ENCODE measurements around the gene RHBDL1.

The RHBDL1 gene

DNA sequence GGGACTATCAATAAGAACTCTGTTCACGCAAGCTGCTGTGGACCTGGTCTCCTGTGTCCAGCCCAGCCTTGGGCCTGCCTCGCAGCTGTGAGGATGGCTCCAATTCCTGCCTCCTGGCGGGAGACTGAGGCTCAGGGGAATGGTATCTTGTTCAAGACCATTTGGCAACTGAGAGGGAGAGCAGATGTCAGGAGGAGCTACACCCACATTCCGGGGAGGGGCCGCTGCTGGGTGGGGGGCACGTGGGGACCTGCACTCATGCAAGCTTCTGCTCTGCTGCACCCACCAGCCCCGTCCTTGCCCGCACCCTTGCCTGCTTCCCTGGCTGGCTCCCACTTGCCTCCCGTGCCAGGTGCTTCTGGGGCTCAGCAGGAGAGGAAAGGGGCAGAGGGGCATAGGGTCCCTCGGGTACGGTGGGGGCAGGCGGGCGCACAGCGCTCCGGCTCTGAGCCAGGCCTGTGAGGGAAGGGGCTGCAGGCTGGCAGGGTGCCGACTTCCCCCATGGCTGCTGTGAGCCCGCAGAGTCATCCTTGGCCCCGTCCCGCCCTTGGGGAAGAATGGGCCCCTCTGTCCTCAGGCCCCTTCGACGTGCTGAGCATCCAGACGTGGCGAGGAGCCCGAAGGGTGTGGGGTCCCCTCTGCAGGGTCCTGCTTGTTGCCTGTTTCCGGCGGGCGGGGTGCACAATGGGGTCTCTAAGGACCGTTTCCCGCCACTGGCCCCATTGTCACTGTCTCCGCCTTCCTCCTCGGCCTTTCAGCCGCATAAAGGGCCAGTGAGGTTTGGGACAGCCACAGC is 42.2 kb downstream of the RHBDL1 start:
- no peak for DNase-seq (ENCODE audit: low read depth in 3 of 3, low spot score in 1 of 3)

DNA sequence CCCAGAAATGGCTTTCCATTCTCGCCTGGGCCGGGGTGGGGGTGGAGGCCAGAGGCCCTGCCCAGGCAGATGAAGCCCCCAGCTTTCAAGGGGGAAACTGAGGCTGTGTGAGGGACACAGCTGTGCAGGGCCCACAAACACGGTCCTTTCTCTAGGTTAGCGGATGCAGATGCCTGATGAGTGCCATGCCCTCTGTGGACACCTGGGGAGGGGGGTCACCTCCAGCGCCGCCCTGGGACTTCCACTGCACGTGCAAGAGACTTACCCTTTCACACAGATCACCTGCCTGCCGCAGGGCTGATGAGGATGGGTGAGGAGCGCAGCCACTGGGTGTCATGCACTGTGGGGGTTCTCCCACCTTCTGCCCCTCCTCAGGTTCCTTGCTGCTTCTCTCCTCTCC is 42.9 kb downstream of the RHBDL1 start:
- DNase-seq (ENCODE audit: low read depth in 3 of 3, low spot score in 1 of 3) = no peak

DNA sequence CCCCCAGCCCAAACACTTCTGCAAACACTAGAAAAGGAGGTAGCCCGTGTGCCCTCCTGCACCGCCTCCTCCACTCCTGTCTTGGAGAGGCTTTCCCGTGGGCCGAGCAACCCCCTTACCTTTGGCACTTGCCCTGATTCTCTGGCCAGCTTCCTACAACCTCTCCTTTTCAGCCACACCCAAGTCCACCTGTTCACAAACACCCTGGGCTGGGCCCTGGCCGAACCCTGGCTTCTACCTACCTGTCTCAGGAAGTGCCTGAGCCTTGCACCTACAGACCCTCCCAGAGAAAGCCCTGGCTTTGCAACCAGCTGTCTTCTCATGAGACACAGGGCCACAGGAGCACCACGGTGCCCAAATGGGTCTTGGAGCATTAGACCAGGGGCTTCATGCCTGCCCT is 43.5 kb downstream of the RHBDL1 start:
- DNase-seq (ENCODE audit: low read depth in 3 of 3, low spot score in 1 of 3) = no peak

DNA sequence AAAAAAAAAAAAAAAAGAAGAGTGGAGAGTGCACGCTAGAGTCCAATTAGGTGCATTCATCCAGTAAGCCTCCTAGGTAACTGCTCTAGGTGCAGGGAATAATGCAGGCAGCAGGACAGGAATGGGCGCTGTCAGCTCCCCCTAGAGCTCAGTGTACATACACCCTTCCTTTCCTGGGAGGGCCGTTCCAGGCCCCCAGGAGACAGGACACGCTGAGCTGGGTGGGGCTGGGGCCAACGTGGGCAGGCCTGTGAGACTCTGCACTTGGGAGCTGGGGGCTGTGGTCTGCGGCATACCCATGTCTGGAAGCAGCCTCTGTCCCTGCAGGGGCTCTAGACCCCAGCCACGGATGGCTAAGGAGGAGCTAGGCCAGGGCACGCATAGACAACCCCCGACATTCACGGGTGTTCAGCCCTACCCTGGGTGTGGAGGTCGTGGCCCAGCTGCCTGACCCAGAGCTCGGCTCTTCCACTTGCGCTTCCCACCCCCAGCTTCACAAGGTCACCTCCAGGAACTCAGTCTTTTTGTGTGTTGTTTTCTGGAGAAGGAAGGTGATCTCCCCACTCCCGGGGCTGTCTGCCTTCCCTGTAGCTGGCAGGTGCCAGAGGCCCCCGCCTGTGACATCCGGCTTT is 44.5 kb downstream of the RHBDL1 start:
- DNase-seq (ENCODE audit: low read depth in 3 of 3, low spot score in 1 of 3) = no peak

DNA sequence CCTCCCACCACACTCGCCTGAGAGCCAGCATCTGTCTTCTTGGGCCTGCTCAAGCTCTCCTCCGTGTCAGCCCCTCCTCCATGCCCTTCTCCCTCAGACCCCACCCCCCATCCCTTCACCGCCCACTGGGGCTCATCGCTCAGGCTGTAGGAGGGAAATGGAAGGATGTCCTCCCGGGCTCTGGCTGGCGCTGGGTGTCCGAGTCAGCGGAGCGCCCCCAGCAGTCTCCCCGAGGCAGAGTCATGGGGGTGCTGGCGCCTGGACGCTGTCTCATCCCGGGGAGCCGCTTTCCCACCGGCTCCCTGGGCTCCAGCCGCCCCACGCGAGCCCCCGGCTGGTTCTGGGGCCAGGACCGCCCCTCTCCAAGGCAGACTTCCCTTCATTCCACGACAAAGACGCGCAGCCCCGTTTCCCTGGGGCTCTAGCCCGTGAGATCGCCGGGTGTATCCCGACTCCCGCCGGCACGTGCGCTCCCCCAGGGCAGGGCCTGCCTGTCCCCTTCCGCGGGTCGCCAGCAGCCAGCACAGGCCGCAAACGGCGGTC is 45.0 kb downstream of the RHBDL1 start:
- no peak for DNase-seq (ENCODE audit: low read depth in 3 of 3, low spot score in 1 of 3)

DNA sequence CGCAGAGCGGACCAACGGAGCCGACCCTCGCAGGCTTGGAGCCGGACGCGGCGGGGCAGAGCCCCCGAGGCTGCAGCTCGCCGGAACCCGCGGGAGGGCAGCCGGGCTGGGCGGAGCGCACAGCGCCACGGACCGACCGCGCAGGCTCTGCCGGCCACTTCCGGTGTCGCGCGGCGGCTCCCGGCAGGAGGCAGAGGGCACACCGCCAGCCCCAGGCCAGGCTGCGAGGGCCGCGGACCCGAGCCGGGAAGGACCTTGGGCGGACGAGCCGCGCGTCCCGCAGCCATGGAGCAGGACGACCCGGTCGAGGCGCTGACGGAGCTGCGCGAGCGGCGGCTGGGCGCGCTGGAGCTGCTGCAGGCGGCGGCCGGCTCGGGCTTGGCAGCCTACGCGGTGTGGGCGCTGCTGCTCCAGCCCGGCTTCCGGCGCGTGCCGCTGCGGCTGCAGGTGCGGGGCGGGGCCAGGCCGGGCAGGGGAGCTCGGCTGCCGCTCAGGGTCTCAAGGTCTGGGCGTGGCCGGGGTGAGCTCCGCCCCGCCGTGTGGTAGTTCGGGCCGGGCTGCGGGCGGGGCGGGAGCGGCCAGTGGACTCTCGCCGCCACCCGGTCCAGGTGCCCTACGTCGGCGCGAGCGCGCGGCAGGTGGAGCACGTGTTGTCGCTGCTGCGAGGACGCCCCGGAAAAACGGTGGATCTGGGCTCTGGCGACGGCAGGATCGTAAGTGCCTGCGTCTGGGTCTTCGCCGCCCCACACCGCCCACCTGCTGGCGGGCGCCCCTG is 45.7 kb downstream of the RHBDL1 start, which contains the start of gene ANTKMT:
ANTKMT (plus strand) TSS at position 157 of the 775 bp plus-strand sequence; CDS start at position 286, 129 bp downstream.
- DNase-seq (ENCODE audit: low read depth in 3 of 3, low spot score in 1 of 3) = peak in 2 of 3 donors; percentile 35 to 57

DNA sequence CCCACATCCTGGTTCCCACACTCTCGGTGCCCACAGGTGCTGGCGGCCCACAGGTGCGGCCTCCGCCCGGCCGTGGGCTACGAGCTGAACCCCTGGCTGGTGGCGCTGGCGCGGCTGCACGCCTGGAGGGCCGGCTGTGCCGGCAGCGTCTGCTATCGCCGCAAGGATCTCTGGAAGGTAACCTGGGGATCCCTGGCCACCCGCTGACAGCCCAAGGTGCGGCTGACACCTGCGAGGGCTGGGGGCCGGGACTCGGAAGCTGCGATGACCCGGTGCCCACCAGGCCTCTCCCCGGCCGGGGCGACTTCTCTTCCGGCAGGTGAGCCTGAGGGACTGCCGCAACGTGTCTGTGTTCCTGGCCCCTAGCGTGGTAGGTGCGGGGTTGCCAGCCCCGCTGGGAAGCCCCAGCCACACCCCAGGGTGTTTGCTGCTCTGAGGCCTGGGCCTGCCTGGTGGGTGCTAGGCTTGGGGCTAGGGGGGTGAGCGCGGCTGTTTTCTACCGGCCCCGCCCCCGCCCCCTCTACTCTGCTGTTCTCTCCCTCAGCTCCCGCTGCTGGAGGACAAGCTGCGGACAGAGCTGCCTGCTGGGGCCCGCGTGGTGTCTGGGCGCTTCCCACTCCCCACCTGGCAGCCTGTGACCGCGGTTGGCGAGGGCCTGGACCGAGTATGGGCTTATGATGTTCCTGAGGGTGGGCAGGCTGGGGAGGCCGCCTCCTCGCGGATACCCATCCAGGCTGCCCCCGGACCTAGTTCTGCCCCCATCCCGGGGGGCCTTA is 46.5 kb downstream of the RHBDL1 start:
- DNase-seq (ENCODE audit: low read depth in 3 of 3, low spot score in 1 of 3) = no peak

DNA sequence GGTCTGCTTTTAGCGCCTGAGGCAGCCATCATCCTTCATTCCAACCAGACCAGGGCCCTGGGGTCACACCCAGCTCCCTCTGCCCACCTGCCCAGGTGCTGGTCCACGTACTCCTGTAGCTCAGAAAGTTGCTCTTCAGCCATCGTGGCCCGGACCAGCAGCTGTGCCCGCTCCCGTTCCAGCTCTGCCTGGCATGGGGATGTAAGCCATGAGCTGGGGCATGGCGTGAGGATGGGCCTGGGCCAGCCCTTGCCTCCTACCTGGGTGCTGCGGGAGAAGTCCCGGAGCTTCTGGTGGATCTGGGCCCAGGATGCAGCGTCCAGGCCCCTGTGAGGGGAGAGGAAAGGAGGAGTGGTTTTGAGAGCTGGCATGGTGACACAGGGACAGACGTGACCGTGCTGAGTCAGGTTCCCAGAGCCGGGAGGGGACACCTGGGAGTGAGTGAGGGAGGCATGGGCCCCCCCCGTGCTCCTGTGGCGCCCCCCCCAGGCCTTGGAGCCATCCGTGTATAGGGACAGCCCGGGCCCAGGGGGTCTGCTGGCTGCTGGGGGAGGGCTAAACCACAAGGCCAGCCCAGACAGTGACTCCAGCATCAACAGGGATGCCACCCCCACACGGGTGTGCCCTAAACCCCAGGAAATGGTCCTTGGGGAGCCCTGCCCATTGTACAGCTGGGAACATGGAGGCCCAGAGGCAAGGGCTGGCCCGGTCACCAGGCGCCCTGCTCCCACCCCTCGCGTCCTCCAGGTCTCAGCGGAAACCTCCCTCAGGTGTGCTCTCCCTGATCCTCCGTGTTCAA is 47.6 kb downstream of the RHBDL1 start:
- DNase-seq (ENCODE audit: low read depth in 3 of 3, low spot score in 1 of 3) = no peak

DNA sequence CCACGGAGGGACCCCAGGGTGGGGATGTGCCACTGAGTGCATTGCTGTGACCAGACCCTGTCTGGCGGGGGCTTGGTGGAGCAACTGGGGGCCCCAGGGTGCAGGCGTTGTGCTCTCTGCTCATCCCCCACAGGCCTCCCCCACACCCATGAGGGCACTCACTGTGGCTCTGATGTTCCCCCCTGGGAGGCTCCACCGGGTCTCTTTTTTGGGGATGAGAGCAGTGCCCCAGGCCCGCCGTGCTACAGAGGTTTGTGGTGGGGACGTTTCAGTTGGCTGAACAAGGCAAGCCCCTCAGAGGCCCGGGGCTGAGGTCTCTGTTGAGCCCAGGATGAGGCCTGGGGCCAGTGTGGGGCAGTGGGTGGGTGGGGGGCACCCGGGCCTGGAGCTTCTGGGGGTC is 48.2 kb downstream of the RHBDL1 start:
- no peak for DNase-seq (ENCODE audit: low read depth in 3 of 3, low spot score in 1 of 3)

DNA sequence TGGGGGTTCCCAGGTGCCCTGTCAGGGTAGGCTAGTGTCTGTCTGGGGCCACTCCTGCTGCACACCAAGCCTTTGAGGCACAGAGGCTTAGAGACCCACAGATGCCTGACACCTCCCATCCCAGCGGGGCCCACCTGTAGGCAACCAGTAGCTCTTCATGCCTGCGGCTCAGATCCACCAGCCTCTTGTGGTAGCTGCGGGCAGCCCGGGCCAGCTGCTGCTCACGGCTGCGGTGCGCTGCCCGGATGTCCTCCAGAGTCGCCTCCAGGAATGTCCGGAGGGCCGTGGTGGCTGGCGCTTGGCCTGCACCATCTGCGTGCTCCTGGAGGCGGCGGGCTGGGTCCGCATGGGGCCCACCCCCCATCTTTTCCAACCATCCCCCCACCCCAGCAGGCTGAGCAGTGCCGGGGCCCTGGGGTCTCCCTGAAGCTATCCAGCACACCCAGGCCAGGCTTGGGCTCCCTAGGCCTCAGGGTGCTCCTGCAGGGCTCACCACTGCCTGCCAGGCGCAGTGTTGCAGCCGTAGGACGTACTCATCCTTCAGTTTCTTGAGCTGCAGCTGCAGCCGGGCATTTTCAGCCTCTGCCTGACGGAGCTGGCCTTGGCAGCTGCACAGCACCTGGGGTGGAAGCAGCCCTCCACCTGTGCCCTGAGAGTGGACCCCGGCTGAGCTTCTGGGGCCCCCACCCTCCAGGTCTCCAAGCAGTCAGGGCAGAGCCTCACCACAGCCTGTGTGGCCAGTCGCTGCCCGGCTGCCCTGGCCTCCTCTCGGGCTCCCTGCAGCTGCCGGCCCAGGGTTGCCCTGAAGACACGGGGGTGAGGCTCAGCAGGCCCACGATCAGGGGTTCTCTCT is 48.9 kb downstream of the RHBDL1 start:
- DNase-seq (ENCODE audit: low read depth in 3 of 3, low spot score in 1 of 3) = no peak

DNA sequence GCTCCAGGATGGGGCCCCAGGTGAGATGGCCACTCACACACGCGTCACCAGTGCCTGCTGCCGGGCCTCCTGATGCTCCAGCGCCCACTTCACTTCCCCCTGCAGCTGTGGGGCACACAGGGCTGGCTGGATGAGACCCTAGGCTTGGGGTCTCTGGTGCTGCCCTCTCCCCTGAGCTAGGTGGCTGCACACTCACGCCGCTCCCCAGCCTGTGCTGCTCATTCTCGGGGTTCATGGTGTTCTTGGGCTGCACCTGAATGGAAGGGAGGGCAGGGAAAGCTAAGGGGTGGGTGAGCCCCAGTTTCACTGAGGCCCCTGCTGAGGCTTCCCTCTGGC is 49.5 kb downstream of the RHBDL1 start:
- DNase-seq (ENCODE audit: low read depth in 3 of 3, low spot score in 1 of 3) = no peak

DNA sequence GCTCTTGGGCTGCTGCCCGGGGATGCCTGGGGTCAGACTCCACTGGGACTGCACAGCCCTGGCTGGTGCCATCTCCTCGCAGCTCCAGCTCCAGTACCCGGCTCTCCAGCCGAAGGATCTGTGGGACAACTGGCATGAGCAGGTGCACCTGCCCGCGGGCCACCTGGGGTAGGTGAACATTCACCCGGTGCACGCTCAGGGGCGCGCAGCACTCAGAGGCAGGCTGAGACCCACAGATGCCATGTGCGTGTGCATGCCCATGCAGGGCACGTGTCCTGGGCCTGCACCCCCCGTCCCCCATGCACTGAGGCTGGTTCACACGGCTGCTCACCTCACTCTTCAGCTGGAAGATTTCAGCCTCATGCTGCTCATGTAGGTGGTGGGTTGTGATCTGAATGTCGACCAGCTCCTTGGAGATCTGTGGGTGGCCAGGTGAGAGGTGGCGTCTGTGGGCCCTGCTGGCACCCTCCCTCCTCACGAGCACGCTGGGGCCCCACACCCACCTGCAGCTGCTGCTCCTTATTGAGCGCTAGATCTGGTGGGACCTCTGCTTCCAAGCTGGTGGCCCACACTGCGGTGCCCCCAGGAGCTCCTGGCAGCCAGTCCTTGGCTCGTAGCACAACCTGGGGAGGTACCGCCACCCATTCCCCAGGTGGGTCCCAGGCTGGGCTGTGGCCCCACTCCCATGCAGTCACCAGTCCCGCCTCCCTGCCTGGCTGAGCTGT is 50.2 kb downstream of the RHBDL1 start:
- DNase-seq (ENCODE audit: low read depth in 3 of 3, low spot score in 1 of 3) = no peak

DNA sequence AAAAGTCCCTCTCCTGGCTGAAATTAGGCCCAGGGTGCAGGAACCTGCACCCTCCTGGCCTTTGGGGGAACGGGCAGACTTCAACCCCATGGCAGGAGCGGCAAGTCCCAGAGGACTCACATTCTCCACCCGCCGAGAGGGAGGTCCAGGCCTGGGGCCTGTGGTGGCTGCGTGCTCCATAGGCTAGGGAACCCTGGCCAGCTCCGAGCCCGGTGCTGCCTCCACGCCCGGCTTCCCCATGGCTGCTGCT is 50.6 kb downstream of the RHBDL1 start:
- DNase-seq (ENCODE audit: low read depth in 3 of 3, low spot score in 1 of 3) = no peak

DNA sequence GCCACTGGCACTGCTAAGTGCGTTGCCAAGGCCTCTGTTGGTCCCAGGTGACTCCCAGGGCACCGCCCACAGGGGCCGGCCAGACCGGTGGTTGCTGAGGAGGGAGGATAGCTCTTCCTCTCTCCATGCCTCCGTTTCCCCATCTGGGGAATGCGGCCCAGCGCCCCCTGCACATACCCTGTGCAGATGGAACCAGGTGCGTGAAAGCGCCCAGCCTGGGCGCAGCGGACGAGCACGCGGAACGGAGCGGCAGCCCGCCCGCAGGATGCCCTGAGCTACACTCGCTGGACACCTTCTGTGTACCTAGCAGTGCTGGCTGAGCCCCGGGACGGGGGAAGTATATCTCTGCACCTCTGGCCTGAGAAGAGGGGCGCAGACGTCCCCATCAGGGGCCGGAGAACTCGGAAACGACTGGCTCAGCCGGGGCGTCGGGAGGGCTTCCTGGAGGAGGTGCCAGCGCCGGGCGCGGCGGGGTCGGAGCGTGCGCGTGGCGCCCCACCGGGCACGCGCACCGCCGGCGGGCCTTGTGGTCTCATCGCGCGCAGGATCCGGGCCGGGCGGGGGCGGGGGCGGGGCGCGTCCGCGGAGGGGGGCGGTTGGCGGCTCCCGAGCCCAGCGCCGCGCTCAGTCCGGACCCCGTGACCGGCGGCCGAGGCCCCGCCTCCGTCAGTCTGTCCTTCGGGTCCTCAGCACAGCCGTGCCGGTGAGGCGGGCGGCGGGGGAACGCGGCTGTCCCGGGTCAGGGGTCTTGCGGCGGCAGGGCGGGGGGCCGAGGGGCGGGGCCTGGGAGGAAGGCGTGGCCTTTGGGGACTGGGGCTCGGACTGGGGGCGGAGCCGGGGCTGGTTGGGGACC is 51.2 kb downstream of the RHBDL1 start, which contains the start of the genes CCDC78 and HAGHL:
CCDC78 (minus strand) TSS at position 6 of the 853 bp plus-strand sequence. CDS start 76 bp downstream, outside the sequence.
HAGHL (plus strand) TSS at position 669 of the 853 bp plus-strand sequence. CDS start 404 bp downstream, outside the sequence.
- peak in 1 of 3 donors; percentile 50 for DNase-seq (ENCODE audit: low read depth in 3 of 3, low spot score in 1 of 3)

DNA sequence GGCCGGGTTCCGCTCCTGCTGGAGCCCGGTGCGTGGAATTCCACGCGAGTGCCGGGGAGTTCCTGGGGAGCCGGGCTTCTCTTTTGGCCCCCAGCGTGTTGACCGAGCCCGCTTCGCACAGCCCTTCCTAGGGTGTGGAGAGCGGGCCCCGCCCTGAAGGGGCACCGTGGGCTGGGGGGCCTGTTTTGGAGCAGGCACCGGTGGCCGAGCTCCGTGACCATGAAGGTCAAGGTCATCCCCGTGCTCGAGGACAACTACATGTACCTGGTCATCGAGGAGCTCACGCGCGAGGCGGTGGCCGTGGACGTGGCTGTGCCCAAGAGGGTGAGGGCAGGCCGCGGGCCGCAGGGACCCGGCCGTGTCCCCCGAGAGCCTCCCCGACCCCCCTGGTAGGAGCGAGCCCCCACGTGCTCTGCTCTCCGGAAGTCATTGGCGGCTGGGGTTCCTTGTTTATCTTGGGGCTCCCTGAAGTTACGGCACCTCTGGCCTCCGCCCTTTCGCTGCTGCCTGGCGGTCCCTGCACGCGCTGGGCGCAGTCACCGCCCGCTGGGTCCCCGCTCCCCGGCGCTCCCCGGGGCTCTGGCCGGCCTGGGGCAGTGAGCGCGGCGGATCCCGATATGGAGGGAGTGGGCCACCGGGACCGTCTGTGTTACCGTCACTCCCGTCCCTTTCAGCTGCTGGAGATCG is 52.0 kb downstream of the RHBDL1 start:
- no peak for DNase-seq (ENCODE audit: low read depth in 3 of 3, low spot score in 1 of 3)
